Measurements from ENCODE around the gene FBXO42.
A peak's percentile ranks its signal among the peaks of the same experiment; 100 is the strongest.
"Not testable (repeated sequence)": the region's sequence is repeated elsewhere in the genome, so short reads cannot be mapped to it uniquely, and the experiment has no call there.

FBXO42 gene

DNA sequence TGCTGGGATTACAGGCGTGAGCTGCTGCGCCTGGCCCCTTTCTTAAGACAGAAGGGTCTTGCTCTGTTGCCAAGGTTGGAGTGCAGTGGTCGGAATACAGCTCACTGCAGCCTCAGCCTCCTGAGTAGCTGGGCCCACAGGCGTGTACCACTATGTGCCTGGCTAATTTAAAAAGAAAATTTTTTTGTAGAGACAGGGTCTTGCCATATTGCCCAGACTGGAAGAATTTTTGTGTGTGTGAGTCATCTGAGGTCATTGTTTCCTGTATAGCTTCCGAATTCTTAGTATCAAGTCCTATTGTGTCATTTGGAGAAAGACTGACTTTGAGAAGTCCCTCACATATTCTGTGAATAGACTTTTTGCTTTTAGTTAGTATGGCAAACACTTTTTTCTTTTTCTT, 19.4 kb upstream of the FBXO42 start:
- peak; percentile 44 for DNase-seq

DNA sequence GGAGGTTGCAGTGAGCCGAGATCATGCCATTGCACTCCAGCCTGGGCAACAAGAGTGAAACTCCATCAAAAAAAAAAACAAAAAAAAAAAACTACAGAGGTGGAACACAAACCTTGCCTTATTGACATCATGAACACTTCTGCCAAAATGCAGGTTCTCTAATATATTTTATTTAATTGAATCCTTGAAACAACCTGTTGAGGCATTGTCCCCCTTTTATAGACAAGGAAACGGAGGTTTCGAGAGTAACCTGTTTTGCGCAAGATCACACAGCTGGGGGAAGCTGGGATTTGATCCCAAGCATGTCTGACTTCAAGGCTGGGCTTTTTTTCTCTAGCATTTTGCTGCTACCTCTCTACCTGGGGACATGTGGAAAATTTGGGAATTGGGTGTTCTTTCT, 17.5 kb upstream of the FBXO42 start:
- DNase-seq = no peak

DNA sequence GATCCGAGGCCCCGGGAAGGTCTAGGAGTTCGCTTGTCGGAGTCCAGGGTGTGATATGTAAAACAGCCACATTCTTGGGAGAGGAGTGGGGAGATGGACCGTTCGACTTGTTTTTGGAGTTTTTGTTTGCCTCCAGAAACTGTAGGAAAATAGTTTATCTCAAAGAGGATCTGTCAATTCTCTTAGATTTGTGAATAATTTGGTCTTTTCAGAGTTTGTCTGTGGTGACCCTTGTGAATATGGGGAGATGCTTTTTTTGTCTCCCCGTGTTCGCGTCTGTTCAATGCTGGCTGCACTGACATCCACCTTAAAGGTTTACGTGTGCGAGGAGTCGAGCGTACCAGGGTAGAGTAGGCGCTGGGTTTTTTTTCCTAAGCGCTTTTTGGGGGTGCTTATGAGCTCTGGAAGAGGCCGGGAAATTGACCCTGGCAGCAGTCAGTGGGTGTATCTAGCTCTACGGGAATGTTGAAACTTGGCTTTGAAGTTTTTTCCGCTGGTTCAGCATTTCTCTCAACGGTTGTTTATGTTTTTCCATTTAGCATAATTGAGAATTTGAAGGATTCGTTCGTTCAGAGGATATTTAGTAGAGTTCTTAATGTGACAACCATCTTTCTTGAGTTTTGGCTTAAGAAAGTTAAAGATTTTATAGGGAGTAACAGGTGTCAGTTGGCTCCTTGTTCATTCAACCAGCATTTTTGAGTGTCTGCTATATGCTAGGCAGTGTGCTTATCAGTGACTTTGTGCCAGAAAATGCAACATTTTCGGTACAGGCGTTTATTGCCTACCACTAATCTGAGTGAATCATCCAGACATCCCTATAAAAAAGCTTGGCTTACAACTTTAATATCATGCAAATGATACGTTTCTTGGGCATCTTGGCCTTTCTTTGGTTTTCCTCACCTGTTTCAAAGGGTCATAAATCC, 15.9 kb upstream of the FBXO42 start:
- DNase-seq = peak; percentile 65

DNA sequence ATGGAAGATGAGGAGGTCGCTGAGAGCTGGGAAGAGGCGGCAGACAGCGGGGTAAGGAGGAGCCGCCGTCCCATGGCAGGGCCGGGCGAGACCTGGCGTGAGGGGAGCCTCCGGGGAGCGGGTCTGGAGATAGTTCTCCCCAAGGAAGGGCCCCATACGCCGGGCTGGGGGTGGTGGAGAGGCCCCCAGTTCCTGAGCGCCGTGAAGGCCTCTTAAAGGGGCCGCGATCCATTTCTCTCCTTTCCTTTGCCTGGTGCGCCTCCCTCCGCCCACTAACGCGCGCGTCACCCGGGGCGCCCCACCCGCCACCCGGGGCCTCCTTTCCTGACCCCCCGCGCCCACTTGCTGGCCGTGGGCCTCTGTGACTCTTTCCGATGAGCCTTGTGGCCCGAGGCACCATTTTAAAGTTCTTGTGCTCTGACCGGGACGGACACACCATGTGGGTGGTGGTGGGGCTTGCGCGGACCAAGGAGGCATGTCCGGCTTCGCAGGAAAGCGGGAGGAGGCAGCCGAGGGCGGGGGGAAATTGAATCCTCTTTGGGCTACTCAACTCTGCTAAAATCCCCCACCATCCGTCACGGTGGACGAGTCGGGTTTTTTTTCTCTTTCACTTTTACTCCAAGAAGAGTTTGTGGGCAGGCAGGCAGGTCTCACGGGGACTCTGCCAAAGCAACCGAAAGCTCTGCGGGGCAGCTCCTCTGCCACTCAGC, 15.1 kb upstream of the FBXO42 start:
- peak; percentile 94 for DNase-seq

DNA sequence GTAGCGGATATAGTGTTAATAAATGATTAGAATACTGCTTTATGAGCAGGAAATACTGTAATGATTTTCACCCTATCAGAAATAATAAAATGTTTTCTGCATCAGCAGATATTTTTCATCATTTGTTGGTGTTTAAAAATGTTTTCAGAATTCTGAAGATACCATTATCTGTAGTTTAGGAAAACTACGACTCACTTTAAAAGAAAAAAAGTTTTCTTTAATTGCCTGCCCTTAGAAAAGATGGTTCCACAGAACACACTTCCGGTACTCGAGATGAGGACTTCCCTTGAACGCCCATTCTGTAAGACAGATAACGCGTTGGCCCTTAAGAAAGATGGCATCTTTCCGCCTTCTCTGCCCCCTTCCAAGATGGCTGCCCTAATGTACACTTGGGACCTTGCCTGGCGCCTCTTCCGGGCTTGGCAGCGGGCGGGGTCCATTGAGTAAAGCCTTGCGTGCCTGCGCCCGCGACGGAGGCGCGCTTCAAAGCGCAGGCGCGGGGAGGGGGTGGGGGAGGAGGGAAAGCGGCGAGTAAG, 14.5 kb upstream of the FBXO42 start, which contains the start of gene SZRD1:
Gene SZRD1, plus strand, starts transcription at position 521 of the 536 bp plus-strand sequence. CDS start 16 bp downstream, outside the sequence.
- DNase-seq = peak; percentile 100

DNA sequence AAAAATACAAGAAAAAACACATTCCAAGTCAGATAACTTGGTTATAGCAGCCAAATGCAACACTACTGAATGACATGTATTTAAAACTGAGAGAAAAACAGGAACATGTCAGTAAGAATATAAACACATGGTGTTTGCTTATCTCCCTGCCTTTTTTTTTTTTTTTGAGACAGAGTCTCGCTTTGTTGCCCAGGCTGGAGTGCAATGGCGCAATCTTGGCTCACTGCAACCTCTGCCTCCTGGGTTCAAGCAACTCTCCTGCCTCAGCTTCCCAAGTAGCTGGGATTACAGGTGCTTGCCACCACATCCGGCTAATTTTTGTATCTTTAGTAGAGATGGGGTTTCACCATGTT, 12.8 kb upstream of the FBXO42 start:
- peak; percentile 27 for DNase-seq

DNA sequence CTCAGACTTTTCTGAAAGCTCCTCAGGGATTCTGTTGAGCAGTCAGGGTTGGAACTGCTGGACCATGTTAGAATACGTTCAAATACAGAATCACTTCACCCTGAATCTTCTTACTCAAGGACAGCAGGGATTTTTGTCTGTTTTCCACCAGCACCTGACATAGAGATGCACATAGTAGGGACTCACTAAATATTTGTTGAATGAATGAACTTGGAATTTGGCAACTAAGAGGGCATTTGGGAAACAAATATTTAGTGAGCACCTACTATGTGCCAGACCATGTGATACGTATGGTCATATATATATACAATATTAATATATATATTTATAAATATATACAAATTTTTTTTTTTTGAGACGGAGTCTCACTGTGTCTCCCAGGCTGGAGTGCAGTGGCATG, 4.6 kb upstream of the FBXO42 start:
- no peak for DNase-seq

DNA sequence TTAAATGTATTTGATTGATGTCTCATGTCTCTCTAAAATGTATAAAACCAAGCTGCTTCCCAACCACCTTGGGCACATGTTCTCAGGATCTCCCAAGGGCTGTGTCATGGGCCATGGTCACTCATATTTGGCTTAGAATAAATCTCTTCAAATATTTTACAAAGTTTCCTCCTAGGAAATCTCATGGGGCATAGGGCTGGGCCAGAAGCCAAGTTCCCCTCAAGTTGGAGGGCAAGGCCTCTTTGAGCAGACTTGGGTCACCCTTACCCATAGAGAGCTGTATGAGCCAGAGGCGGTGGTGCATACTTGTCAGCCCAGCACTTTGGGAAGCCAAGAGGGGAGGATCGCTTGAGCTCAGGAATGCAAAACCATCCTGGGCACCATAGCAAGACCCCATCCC, 2.3 kb upstream of the FBXO42 start:
- no peak for DNase-seq

DNA sequence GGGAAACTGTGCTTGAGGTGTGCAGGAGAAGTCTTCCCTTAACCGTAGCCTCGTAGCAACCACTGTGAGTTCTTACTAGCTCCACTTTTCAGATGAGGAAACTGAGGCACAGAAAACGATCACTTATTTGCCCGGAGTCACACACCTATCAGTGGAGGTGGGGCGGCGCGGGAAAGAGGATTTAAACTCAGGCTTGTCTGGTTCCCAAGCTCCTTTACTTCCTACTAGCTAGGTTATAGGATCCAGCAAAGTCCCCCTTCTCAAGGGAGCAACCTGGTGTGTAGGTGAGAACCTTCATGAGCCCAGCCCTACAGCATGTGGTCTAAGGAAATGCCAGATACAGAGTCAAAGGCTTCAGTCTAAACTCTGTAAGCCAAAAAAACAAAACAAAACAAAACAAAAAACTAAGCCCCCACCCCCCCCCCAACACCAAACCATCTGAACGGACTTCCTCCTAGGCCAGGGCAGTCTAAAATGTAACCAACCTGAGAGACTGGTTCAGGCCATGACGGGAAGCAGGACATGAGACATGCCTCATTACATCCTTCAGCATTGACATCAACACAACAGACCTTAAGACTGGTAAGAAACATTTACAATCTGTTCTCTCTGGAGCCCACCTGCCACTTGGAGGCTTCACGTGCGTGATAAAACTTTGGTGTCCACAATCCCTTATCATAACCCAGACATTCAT, 709 bp upstream of the FBXO42 start:
- DNase-seq = peak; percentile 48

DNA sequence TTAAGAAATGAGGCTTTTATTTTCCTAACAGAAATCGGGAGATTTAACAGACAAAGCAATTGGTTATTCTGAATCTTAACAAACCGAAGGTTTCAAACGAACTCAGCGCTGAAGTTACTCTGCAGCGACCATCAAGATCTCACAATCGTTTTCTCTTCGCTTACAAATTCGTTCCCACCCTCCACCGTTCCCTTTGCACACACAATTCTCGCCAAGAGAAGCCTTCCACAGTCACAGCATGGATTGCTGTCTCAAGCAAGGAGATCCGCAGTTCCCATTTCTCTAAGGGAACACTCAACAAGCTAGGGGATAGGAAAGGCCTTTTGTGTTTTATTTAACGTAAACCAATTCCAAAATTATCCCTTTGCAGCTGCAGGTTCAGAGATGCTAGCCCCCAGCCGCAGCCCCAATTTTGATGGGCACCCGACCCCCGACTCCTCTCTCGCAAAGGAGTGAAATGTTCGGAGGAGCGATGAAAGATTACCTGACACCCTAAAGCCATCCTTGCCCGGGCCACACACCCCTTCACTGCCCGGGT, 755 bp downstream of the FBXO42 start:
- peak; percentile 47 for DNase-seq

DNA sequence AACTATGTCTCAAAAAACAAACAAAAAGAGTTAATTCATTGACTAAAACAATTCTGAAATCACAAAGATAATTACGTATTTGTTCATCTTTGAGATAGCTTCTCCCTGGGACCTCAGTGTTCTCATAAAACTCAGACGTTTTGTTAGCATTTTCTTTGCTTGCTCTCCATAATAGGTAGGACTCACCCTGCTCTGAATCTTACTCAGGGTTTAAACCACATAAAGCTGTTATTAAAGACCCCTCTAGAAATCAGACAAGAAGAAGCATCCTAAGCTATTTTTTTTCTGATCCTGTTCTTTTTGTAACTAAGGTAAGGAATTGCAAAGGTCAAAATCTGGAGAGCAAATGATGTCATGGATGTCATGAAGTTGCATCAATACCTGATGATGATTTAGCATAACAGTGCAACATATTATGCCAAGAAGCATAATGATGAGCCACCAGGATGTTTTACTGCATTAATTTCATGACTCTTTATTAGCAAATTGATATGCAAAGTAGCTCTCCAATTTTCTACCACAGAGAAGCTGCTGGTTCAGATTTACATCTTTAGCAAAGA, 2.4 kb downstream of the FBXO42 start:
- no peak for DNase-seq

DNA sequence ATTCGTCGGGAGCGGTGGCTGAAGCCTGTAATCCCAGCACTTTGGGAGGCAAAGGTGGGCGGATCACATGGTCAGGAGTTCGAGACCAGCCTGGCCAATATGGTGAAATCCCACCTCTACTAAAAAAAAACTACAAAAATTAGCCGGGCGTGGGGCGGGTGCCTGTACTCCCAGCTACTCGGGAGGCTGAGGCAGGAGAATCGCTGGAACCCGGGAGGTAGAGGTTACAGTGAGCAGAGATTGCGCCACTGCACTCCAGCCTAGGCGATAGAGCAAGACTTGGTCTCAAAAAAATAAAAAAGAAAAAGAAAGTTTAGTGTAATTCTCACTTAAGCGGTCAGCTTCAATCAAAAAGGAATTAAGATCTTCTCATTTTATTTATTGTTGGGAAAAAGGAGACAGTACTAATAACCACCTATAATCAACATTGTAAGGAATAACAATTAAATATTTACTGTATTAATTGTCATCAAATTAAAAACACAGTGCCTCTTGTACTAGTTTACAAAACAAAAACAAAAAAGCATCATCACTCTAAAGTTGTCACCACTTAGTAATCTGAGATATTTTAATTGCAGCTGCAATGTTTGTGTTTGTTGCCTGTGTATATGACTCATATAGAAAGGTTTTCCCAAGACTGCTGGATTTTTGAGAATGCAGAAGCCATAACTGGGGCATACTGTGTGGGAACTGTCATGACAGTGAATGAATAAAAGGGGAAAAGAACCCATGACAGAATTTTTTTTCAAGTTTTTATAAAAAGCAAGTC, 3.7 kb downstream of the FBXO42 start:
- DNase-seq = no peak

DNA sequence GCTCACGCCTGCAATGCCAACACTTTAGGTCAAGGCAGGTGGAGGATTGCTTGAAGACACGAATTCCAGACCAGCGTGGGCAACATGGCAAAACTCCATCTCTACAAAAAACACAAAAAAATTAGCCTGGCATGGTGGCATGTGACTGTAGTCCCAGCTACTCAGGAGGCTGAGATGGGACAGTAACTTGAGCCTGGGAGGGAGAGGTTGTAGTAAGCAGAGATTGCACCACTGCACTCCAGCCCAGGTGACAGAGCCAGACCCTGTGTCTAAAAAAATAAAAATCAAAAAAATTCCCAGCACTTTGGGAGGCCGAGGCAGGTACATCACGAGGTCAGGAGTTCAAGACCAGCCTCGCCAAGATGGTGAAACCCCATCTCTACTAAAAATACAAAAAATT, 9.0 kb downstream of the FBXO42 start:
- DNase-seq = not testable (repeated sequence)

DNA sequence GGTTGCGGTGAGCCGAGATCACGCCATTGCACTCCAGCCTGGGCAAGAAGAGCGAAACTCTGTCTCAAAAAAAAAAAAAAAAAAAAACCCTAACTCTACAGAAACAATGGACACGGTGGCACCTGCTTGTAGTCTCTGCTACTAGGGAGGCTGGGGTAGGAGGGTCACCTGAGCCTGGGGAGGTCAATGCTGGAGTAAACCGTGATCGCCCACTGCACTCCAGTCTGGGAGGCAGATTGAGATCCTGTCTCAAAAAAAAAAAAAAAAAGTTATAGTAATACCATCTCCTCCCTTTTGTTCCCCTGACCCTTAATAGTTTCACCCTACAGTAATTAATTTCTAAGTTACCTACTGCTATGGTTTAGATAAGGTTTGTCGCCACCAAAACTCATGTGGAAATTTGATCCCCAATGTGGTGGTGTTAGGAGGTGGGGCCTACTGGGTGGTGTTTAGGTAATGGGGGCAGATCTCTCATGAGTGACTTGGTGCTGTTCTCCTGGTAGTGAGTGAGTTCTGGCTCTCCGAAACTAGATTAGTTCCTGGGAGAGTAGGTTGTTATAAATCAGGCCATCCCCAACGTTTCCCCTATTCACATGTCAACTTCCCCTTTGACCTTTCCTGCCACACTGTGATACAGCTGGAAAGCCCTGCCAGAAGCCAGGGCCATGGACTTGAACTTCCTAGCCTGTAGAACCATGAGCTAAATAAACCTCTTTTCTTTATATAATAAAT, 9.8 kb downstream of the FBXO42 start:
- no peak for DNase-seq

DNA sequence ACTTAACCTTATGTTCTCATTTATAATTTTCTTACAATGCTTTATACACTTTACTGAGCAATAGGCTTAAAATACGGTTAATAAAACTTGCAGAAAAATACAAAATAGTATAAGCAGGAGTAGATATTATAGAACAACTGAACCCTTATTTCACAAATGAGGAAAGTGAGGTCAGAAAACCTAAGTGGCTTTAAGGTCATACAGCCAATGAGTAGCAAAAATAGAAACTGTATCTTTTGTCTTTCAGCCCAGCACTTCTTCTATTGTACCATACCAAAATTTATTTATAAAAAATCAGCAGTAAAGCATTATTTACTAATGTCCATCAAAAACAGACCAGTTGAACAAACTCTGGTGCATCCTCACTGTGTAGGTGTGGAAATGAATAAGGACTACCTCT, 11.6 kb downstream of the FBXO42 start:
- no peak for DNase-seq

DNA sequence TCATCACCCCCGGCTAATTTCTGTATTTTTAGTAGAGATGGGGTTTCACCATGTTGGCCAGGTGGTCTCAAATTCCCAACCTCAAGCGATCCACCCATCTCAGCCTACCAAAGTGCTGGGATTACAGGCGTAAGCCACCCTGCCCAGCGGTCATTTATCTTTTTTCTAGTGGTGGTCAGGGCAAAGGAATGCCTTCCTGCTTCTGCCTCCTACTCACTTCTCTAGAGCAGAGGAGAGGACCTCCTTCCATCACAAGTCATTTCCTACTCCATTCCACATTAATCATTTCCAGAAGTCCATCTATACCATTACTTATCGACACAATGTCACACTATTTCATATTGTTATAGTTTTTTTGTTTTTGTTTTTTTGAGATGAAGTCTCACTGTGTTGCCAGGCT, 13.3 kb downstream of the FBXO42 start:
- DNase-seq = no peak

DNA sequence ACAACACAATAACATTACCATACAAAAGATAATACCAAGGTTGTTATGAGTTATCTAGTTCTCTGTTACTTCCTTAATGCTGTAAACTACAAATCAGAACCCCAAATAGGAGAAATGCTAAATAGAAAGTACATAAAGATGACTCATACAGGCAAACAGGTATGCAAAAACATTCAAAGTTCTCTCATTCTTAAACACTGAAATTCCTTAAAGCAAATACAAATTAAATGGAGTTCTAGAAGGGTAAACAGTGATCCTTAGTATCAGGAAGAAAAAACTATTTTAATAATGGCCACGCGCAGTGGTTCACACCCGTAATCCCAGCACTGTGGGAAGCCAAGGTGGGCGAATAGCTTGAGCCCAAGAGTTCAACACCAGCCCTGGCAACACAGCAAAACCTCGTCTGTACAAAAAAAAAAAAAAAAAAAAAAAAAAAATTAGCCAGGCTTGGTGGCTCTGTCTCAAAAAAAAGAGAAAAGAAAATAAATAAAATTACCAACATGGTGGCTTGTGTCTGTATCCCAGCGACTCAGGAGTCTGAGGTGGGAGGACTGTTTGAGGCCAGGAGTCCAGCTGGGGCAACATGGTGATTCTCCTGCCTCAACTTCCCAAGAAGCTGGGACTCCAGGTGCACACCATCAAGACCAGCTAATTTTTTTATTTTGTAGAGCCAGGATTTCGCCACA, 17.5 kb downstream of the FBXO42 start:
- DNase-seq = no peak

DNA sequence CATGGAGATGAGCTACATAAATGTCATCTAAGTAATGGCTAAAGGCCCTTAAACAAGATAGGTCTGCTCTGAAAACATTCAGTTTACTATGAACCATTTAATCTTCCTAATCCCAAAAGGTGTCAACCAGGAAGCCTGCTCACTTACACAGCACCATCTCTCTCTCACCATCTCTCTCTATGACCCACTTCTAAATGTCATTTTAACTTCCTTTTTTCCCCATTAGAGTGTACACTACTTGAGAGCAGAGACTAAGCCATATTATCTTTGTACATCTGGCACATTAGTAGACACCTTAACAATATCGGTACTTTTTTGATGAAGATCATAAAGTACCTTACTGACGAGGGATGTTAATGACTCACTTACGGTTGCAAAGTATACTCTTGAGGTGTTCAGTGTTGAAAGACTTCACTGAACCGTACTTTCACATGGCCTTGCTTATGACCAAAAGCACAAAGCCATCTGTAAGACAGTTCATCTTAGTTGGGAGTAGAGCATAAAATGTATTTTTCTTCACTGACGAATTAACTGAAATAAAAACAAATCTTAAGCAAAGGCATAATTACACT, 25.4 kb downstream of the FBXO42 start:
- no peak for DNase-seq

DNA sequence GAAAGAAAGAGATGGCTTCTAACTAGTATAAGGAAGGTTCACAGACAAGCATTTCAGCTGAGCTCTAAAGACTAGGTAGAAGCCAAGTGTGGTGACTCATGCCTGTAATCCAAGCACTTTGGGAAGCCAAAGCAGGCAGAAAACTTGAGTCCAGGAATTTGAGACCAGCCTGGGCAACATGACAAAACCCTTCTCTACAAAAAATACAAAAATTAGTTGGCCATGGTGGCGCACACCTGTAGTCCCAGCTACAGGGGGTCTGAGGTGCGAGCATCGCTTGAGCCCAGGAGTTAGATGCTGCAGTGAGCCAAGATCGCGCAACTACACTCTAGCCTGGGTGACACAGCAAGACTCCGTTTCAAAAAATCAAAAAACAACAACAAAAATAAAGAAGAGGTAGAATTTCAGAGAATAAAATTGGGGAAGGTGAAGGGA, 27.8 kb downstream of the FBXO42 start:
- no peak for DNase-seq
